Astrocyte (in vitro differentiated cells and primary cell): ENCODE results near the gene ENTPD2. TPM values are rescaled to one million over a fixed set of nuclear protein-coding genes. Genes with fewer than 3 reads are reported as not detected.

Experiments
- DNase-seq: peaks from one replicate; pipeline ENCODE4 v3.0.0-alpha.2; 2010; ENCODE audit warnings: low read depth
- FAIRE-seq: peaks from 2 replicates; lab custom pipeline; 2011; peaks lifted over from hg19 to GRCh38; lab: Jason Lieb, UNC
- H2AFZ ChIP-seq: 2 replicates; pipeline ENCODE4 v1.6.0; 2012; ENCODE audit warnings: low read depth, low read length, inconsistent platforms
- H3K27ac ChIP-seq: 2 replicates; pipeline ENCODE4 v1.5.1; 2011; ENCODE audit warnings: low read depth, low read length, inconsistent platforms
- H3K27me3 ChIP-seq: 2 replicates; pipeline ENCODE4 v1.6.0; 2011; ENCODE audit warnings: low read length, inconsistent platforms; ENCODE audit not compliant: insufficient read depth
- H3K36me3 ChIP-seq: 2 replicates; pipeline ENCODE4 v1.5.1; 2011; ENCODE audit warnings: low read length, inconsistent platforms; ENCODE audit not compliant: insufficient read depth
- H3K4me1 ChIP-seq: 2 replicates; pipeline ENCODE4 v1.5.1; 2011; ENCODE audit warnings: low read length, inconsistent platforms; ENCODE audit not compliant: insufficient read depth
- H3K4me2 ChIP-seq: 2 replicates; pipeline ENCODE4 v1.6.0; 2012; ENCODE audit warnings: low read length, inconsistent platforms
- H3K4me3 ChIP-seq: 2 replicates; pipeline ENCODE4 v1.5.1; 2011; ENCODE audit warnings: low read depth, mild to moderate bottlenecking, low read length, inconsistent platforms; ENCODE audit not compliant: insufficient read depth
- H3K79me2 ChIP-seq: 2 replicates; pipeline ENCODE4 v1.6.0; 2012; ENCODE audit warnings: mild to moderate bottlenecking, low read length, inconsistent platforms; ENCODE audit not compliant: insufficient read depth
- H3K9ac ChIP-seq: 2 replicates; pipeline ENCODE4 v1.6.0; 2012; ENCODE audit warnings: mild to moderate bottlenecking, low read length, inconsistent platforms
- H3K9me3 ChIP-seq: 2 replicates; pipeline ENCODE4 v1.5.1; 2012; ENCODE audit warnings: low read depth, mild to moderate bottlenecking, low read length, inconsistent platforms; ENCODE audit not compliant: insufficient read depth
- H4K20me1 ChIP-seq: 2 replicates; pipeline ENCODE4 v1.6.0; 2012; ENCODE audit warnings: low read length, inconsistent platforms; ENCODE audit not compliant: insufficient read depth
- H3K27ac Mint-ChIP-seq: one replicate; pipeline ENCODE4 v1.8.0; 2021; ENCODE audit warnings: mild to moderate bottlenecking, mixed read lengths; ENCODE audit not compliant: unreplicated experiment
- H3K27me3 Mint-ChIP-seq: one replicate; pipeline ENCODE4 v1.8.0; 2021; ENCODE audit warnings: low read depth, mixed read lengths; ENCODE audit not compliant: unreplicated experiment
- H3K36me3 Mint-ChIP-seq: one replicate; pipeline ENCODE4 v1.8.0; 2021; ENCODE audit warnings: low read depth, mixed read lengths; ENCODE audit not compliant: unreplicated experiment
- H3K4me1 Mint-ChIP-seq: one replicate; pipeline ENCODE4 v1.8.0; 2021; ENCODE audit warnings: low read depth, mixed read lengths; ENCODE audit not compliant: unreplicated experiment
- H3K4me3 Mint-ChIP-seq: one replicate; pipeline ENCODE4 v1.8.0; 2021; ENCODE audit warnings: mild to moderate bottlenecking, moderate library complexity, mixed read lengths; ENCODE audit not compliant: unreplicated experiment
- H3K9me3 Mint-ChIP-seq: one replicate; pipeline ENCODE4 v1.8.0; 2021; ENCODE audit warnings: mild to moderate bottlenecking, mixed read lengths; ENCODE audit not compliant: unreplicated experiment
- EZH2 ChIP-seq: IDR thresholded peaks from 2 replicates; pipeline ENCODE4 v1.6.1; 2012; ENCODE audit warnings: mild to moderate bottlenecking, low read length, inconsistent platforms; ENCODE audit not compliant: insufficient read depth
- total RNA-seq: library from RNA; stranded (reverse); gene quantifications from 2 replicates; pipeline ENCODE4 v1.2.1, GENCODE V29; 2021
- TF ChIP-seq, protein P1 (sequence below): IDR thresholded peaks from 2 replicates; pipeline ENCODE4 v1.5.1; 2011; ENCODE audit warnings: low read depth, mild to moderate bottlenecking, inconsistent platforms, low read length, moderate library complexity; ENCODE audit not compliant: insufficient read depth

ENTPD2 gene
- total RNA-seq, 1 donor from 2014 or later = 0.14 TPM

DNA sequence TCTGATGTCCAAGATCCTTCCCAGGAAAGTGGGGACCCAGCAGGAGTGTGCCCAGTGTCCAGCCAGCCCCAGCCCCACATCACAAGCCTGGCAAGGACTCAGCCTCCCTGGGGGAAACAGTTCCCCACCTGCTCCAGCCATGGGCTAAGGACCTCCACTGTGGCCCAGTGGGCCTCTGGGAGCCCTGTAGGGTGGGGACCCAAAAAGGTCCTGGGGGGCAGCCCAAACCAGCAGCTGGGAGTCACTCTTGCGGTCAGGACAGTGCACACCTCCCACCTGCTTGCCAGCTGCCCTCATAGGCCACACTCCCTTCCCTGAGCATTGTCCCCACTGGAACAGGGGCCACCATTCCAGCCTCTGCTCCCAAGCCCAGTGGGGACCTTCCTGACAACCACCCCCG is 27.5 kb downstream of the ENTPD2 start:
- Mint-ChIP-seq H3K9me3 (no peaks in the 10 kb centered on the region), H3K36me3 (no peaks in the 10 kb centered on the region), H3K27ac (no peak overlapping the region), H3K27me3 (peaks cover 3% of the 10 kb centered on the region), H3K4me1 (no peaks in the 10 kb centered on the region), H3K4me3 (no peak overlapping the region)
- H3K9ac ChIP-seq = no peak overlapping the region
- no peak overlapping the region for H3K4me2 ChIP-seq
- no peaks in the 10 kb centered on the region for H3K9me3 ChIP-seq
- H3K36me3 ChIP-seq = no peaks in the 10 kb centered on the region
- H3K4me3 ChIP-seq = no peak overlapping the region
- H3K79me2 ChIP-seq = no peaks in the 10 kb centered on the region
- H4K20me1 ChIP-seq = peaks cover 29% of the 10 kb centered on the region
- no peak overlapping the region for H2AFZ ChIP-seq
- FAIRE-seq (no peak), DNase-seq (no peak)
- no peaks in the 10 kb centered on the region for H3K27me3 ChIP-seq
- H3K4me1 ChIP-seq = peaks cover 15% of the 10 kb centered on the region
- no peak overlapping the region for H3K27ac ChIP-seq
- TF ChIP-seq, protein P1, sequence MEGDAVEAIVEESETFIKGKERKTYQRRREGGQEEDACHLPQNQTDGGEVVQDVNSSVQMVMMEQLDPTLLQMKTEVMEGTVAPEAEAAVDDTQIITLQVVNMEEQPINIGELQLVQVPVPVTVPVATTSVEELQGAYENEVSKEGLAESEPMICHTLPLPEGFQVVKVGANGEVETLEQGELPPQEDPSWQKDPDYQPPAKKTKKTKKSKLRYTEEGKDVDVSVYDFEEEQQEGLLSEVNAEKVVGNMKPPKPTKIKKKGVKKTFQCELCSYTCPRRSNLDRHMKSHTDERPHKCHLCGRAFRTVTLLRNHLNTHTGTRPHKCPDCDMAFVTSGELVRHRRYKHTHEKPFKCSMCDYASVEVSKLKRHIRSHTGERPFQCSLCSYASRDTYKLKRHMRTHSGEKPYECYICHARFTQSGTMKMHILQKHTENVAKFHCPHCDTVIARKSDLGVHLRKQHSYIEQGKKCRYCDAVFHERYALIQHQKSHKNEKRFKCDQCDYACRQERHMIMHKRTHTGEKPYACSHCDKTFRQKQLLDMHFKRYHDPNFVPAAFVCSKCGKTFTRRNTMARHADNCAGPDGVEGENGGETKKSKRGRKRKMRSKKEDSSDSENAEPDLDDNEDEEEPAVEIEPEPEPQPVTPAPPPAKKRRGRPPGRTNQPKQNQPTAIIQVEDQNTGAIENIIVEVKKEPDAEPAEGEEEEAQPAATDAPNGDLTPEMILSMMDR = no peak
- TF ChIP-seq EZH2 = no peak

DNA sequence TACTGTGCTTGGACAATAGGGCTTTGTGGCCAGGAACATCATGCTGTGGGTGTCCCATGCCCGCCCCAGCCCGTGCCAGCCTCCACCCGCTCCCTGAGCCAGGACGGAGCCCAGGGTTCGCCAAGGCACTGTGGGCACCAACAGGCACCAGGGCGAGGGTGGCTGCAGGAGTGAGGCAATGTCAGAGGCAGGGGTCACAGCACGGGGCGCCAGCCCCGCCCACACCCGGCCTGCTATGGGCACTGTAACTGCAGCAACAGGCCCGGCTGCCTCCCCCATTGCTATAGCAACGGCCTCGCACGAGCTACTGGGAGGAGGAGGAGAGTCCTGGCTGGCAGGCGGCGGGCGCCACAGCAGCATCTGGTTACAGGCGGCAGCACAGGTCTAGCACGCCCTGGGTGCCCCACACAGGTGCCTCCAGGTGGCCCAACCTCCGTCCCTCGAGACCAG is 28.3 kb downstream of the ENTPD2 start:
- no peak overlapping the region for H3K9ac ChIP-seq
- Mint-ChIP-seq H3K9me3 (no peaks in the 10 kb centered on the region), H3K27me3 (peaks cover 3% of the 10 kb centered on the region), H3K4me3 (no peak overlapping the region), H3K27ac (no peak overlapping the region), H3K4me1 (no peaks in the 10 kb centered on the region), H3K36me3 (no peaks in the 10 kb centered on the region)
- no peak overlapping the region for H2AFZ ChIP-seq
- H3K4me2 ChIP-seq = no peak overlapping the region
- no peaks in the 10 kb centered on the region for H3K79me2 ChIP-seq
- no peak overlapping the region for H3K4me3 ChIP-seq
- H3K36me3 ChIP-seq = no peaks in the 10 kb centered on the region
- no peak overlapping the region for H3K27ac ChIP-seq
- TF ChIP-seq EZH2 = no peak
- TF ChIP-seq, protein P1 = no peak
- no peaks in the 10 kb centered on the region for H3K27me3 ChIP-seq
- peaks cover 15% of the 10 kb centered on the region for H3K4me1 ChIP-seq
- H3K9me3 ChIP-seq = no peaks in the 10 kb centered on the region
- peaks cover 29% of the 10 kb centered on the region for H4K20me1 ChIP-seq
- FAIRE-seq (no peak), DNase-seq (no peak)

DNA sequence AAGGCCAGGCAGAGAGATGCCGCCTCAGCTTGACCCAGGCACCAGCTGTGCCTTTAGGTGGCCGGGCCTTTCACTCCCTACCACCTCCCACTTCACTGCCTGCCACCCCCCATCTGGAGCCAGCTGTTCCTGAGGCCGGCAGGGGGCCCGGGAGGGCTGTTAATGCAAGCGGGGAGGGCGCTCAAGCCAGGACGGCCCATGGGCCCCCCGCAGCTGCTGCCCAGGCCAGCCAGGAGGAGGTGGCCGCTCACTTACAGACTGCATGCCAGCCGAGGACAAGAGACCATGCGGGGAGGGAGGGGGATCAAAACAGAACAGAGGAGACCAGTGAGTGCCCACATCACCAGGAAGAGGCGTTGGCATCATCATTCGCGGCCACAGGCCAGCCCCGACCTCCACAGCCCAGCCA is 30.3 kb downstream of the ENTPD2 start:
- no peaks in the 10 kb centered on the region for H3K79me2 ChIP-seq
- H3K4me1 ChIP-seq = peaks cover 7% of the 10 kb centered on the region
- H3K4me3 Mint-ChIP-seq = no peak overlapping the region
- no peaks in the 10 kb centered on the region for H3K27me3 ChIP-seq
- peaks cover 6% of the 10 kb centered on the region for H3K27me3 Mint-ChIP-seq
- H3K27ac Mint-ChIP-seq = no peak overlapping the region
- H3K4me1 Mint-ChIP-seq = no peaks in the 10 kb centered on the region
- peaks cover 23% of the 10 kb centered on the region for H4K20me1 ChIP-seq
- no peaks in the 10 kb centered on the region for H3K9me3 ChIP-seq
- H3K9ac ChIP-seq = no peak overlapping the region
- no peaks in the 10 kb centered on the region for H3K9me3 Mint-ChIP-seq
- no peak overlapping the region for H3K4me3 ChIP-seq
- FAIRE-seq (no peak), DNase-seq (no peak)
- H2AFZ ChIP-seq = no peak overlapping the region
- H3K27ac ChIP-seq = no peak overlapping the region
- no peaks in the 10 kb centered on the region for H3K36me3 ChIP-seq
- H3K4me2 ChIP-seq = no peak overlapping the region
- H3K36me3 Mint-ChIP-seq = peaks cover 2% of the 10 kb centered on the region
- TF ChIP-seq EZH2 = no peak
- TF ChIP-seq, protein P1 = no peak
